HG03460 (cell line): ENCODE results near the gene ANK2.
A peak's percentile ranks its signal among the peaks of the same experiment; 100 is the strongest.

Source experiments
- ATAC-seq: cut with Tn5 transposase; IDR thresholded peaks from one replicate; pipeline ENCODE4 v1.9.1; 2021; ENCODE audit not compliant: unreplicated experiment

The ANK2 gene

GRCh38 chr4:113330200-113330599 is 280.7 kb downstream of the ANK2 start:
- ATAC-seq = no peak

GRCh38 chr4:113331811-113332210 is 282.4 kb downstream of the ANK2 start:
- ATAC-seq = no peak

- no peak for ATAC-seq
Observed at GRCh38 chr4:113332701-113333100, 283.2 kb downstream of the ANK2 start.

GRCh38 chr4:113335746-113336145 is 286.3 kb downstream of the ANK2 start:
- no peak for ATAC-seq

GRCh38 chr4:113336556-113336955 is 287.1 kb downstream of the ANK2 start:
- no peak for ATAC-seq

GRCh38 chr4:113339430-113339813 is 290.0 kb downstream of the ANK2 start:
- ATAC-seq = no peak

- no peak for ATAC-seq
Observed at GRCh38 chr4:113344100-113344499, 294.6 kb downstream of the ANK2 start.

- ATAC-seq = no peak
Observed at GRCh38 chr4:113347245-113347644, 297.8 kb downstream of the ANK2 start.

- peak; percentile 81 for ATAC-seq
Observed at GRCh38 chr4:113349430-113349829, 300.0 kb downstream of the ANK2 start.

- no peak for ATAC-seq
Observed at GRCh38 chr4:113350576-113350975, 301.1 kb downstream of the ANK2 start.

- peak; percentile 99 for ATAC-seq
Observed at GRCh38 chr4:113355550-113356371, 306.3 kb downstream of the ANK2 start.

GRCh38 chr4:113356453-113356852 is 307.0 kb downstream of the ANK2 start:
- no peak for ATAC-seq

GRCh38 chr4:113358784-113359183 is 309.3 kb downstream of the ANK2 start:
- ATAC-seq = no peak

GRCh38 chr4:113365377-113365776 is 315.9 kb downstream of the ANK2 start:
- no peak for ATAC-seq

- no peak for ATAC-seq
Observed at GRCh38 chr4:113368056-113368455, 318.6 kb downstream of the ANK2 start.

- ATAC-seq = no peak
Observed at GRCh38 chr4:113371111-113371510, 321.7 kb downstream of the ANK2 start.

GRCh38 chr4:113375964-113376666 is 326.7 kb downstream of the ANK2 start:
- ATAC-seq = no peak

GRCh38 chr4:113378836-113379235 is 329.4 kb downstream of the ANK2 start:
- no peak for ATAC-seq

GRCh38 chr4:113382704-113383103 is 333.3 kb downstream of the ANK2 start:
- no peak for ATAC-seq

- no peak for ATAC-seq
Observed at GRCh38 chr4:113383111-113383785, 333.8 kb downstream of the ANK2 start.

- ATAC-seq = no peak
Observed at GRCh38 chr4:113384600-113384999, 335.1 kb downstream of the ANK2 start.
